ENCODE data around the gene ZNF716.
"Not testable (repeated sequence)": the region's sequence is repeated elsewhere in the genome, so short reads cannot be mapped to it uniquely, and the experiment has no call there.

ZNF716 gene

DNA sequence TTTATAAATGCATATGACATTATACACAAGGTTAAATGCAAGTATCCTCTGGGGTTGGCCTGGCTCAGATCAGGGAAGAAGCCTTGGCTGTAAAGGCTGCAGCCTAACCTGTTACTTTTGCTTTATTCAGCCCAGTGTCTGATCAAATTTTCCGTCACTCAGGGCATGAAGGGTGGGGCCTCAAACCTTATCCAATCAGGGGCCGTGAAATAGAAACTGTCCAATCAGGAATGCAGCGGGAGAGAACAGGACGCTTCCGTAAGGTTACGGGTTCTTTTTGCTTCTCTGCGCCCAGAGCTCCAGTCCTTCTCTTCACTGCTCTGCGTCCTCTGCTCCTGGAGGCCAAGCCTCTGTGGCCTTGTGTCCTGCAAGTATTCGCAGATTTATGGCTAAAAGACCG lies at the start of gene ZNF716:
Gene ZNF716 (plus strand): TSS at position 274 of the 400 bp plus-strand sequence. CDS start 112 bp downstream, at position 386.
- no peak for DNase-seq

GRCh38 chr7:57400531-57401155 lies 49.3 kb upstream of the ZNF716 start:
- DNase-seq, result no peak

DNA sequence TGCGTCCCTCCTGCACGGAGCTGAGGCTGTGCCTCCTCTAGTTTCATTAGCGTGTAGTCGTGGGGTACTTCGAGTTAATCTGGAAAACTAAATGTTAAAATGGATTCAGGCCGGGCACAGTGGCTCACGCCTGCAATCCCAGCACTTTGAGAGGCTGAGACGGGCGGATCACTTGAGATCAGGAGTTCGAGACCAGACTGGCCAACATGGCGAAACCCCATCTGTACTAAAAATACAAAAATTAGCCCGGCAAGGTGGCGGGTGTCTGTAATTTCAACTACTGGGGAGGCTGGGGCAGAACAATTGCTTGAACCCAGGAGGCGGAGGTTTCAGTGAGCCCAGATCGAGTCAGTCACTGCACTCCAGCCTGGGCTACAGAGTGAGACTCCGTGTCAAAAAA lies 46.9 kb upstream of the ZNF716 start:
- not testable (repeated sequence) for DNase-seq

DNA sequence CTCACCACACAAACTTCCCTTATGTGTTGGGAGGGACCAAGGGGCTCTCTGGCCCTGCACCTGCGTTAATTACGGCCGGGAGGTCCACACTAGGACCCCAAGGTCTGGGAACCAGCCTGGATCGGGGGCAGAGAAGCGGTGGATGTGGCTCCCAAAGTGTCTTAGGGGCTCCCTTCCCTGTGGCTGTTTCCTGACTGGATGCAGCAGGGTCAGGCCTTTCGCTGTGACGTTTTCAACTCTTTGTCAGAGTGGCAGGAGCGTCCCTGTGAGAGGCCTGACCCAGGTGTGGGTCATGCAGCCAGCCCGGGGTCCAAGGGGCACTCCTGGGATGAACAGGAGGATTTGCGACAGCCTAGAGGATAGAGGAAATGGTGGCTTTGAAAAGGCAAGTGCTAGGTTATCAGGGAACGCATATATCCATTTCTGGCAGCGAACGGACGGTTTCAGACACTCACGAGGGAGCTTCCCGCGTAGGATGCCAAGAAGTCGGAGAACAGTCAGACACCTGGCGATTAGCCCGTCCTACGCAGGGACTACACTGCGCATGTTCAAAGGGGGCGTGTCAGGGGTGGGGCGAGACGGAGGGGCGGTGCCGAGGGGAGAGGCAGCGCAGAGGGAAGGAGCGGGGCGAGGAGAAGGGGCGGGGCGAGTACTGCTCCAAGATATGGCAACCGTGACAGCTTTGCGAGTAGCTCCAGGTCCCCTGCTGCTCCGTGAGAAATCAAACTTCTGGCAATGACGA lies 46.2 kb upstream of the ZNF716 start:
- no peak for DNase-seq

GRCh38 chr7:57404343-57404966 lies 45.5 kb upstream of the ZNF716 start:
- DNase-seq, result no peak

DNA sequence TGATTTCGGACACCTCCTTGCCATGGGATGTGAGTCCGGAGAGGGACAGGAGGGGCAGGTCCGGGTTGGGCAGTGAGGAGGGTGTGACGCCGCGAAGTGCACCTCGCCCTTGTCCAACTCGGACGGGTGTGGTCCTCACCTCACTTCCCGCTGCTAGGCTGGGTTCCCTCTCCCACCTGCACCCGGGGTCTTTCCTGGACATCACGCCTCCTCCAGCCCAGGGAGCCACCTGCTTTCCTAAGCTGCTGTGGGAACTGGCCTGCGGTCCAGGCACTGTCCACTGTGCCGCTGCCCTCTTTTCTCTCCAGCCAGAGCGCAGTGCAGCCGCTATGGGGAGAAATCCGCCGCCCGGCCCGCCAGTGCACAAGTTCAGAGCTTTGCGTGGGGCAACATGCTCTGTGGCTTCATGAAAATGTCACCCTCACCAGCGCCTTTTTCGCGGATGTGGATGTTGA lies 45.0 kb upstream of the ZNF716 start:
- no peak for DNase-seq

GRCh38 chr7:57407125-57407524 lies 42.9 kb upstream of the ZNF716 start:
- no peak for DNase-seq

DNA sequence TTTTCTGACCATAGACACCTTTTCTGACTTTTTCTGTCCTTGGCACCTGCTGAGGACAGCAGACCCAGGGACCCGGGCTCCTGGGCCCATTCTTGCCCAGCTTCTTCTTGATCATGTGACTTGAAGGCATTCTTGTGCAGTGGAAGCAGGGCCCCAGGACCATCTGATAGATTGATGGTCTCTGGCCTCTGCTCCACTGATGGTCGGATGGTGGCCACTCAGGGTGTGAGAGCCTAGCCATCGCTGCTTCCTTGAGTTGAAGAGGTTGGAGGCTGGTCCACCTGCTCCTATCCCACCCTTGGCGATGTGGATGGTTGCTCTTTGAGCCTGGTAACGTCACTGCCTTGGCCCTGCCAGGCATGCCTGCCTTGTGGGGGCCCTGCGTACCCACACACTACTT lies 37.8 kb upstream of the ZNF716 start:
- no peak for DNase-seq

DNA sequence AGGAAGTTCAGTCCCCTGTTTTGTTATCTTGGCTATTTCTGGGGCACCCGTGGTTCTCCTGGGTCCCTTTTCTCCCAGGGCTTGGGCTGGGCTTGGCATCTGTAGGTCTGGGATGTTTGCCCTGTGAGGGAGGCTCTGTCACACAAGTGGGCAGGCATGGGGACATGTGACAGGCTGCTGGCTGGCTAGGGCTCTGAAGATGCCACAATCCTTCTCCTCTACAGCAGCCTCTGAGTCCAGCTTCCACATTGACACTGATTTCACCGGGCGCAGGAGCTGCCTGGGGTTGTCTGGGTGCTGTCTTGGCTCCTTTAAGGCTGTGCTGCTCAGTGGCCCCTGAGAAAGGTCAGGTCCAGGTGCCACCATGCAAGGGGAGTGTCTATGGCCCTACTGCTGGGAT lies 37.4 kb upstream of the ZNF716 start:
- DNase-seq, result no peak

DNA sequence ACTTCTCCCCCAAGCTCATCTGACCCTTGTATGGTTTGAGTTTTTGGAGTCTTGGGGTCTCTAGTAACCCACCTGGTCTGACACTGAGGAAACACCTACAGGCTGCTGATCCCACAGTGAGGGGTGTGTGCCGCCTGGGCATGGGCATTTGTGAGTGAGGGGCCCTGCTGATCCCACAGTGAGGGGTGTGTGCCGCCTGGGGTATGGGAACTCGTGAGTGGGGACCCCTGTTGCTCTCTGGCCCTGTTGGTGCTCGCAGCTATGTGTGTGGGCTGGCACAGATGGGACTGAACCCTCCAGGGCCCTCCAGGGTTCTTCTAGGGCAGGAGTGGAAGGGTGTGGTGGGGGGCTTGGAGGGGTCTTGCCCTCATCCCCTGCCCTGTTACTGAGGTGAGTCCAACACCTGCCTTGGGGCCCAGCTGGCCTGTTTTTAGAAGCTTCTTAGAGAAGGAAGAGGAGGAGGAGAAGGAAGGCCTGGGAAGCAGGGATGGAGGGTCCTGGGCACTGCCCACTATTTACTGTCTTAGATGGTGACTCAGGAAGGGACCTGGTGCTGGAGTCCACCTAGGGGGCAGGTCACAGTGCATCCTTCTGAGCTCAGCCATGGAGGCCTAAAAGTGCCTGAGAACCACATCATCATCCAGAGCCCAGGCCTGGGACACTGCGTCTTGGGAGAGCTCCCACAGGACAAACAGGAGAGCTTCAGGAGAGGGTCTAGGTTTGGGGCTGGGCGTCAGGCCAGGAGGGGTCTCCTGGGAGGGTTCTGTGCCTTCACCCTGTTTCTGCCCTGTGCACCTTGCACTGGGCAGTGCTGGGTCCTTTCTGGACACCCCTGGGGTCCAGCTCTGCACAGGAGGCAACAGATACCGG lies 36.2 kb upstream of the ZNF716 start:
- no peak for DNase-seq

GRCh38 chr7:57414415-57414814 lies 35.6 kb upstream of the ZNF716 start:
- DNase-seq, result no peak

- DNase-seq, result no peak
Observed at GRCh38 chr7:57414852-57415251, 35.1 kb upstream of the ZNF716 start.

DNA sequence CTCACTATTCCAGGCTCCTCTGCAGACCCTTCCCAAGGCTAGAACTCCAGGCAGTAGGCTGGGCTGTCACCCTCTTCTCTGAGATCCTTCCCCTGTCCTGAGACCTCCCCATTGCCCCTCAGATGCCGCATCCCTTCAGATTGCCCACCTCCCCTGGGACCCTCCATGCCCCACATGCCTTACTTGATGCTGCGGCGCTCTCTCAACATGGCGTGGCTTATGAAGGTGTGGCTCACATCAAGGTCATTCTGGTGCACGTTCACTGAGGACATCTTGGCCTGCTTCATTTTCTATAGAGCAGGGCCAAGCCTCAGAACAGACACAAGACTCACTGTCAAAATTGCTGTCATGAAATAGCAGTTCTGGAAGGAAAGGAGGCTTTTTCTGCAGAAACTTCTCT lies 34.7 kb upstream of the ZNF716 start:
- DNase-seq, result no peak

GRCh38 chr7:57415730-57416129 lies 34.2 kb upstream of the ZNF716 start:
- no peak for DNase-seq

GRCh38 chr7:57416601-57417358 lies 33.2 kb upstream of the ZNF716 start:
- DNase-seq, result no peak

DNA sequence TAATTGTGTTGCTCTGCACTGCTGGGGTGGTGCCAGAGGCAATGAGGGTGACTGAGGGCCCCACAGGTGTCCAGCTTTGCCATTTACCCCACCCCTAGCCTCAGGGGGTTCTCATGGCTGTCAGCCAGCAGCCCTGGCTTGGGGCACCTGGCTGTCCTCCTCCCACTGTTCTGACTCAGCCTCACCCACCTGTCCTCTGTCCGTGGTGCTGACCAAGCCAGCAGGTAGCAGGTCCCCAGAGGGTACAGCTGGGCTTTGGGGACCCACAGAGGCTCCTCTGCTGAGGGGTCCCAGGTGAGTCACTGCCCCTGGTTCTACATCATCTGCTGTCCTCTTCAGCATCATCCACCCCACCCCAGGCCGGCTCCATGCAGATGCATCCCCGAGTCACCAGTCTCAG lies 32.2 kb upstream of the ZNF716 start:
- DNase-seq, result no peak

DNA sequence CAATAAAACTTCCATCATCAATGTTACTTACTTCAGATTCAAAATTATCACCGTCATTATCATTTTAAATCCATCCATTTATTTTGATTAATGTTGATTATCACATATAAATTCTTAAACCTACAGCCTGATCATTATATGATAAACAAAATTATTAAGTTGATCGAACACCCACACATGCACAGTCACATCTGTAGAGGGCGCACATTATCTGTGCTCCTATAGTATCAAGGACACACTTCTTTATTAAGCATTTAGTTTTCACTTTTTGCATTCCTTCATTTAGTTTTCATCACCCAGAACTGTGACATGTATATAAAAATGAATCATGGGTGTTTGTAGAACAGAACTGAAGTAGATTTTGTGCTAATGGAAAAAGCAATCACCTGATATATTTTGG lies 26.2 kb upstream of the ZNF716 start:
- no peak for DNase-seq

DNA sequence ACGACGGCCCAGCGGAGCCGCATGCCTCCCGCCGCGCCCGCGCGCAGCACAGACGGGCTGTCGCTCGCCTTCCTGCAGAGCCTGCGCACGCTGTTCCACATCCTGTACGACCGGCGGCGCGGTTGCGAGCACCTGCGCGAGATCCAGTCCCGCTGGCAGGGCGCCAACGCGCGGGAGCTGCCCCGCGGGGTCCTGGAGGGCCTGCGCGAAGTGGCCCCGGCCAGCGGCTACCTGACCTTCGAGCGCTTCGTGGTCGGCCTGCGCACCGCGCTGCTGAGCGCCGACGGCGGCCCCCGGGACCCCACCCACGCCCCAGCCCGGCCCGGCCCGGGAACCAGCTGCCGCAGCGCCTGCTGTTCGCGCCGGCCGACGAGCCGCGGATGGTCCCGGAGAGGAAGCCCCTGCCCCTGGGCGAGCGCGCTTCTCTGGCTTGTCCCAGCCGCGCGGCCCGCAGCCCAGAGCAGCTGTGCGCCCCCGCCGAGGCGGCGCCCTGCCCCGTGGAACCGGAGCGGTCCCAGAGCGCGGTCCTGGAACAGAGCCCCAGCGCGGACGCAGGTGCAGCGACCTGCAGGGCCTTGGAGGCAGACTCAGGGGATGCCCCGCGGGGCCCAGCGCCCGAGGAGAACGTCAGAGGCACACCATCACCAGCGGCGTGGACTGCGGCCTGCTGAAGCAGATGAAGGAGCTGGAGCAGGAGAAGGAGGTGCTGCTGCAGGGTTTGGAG lies 25.3 kb upstream of the ZNF716 start:
- no peak for DNase-seq

- DNase-seq, result no peak
Observed at GRCh38 chr7:57425239-57425944, 24.6 kb upstream of the ZNF716 start.

GRCh38 chr7:57425969-57426628 lies 23.9 kb upstream of the ZNF716 start:
- no peak for DNase-seq

- DNase-seq, result no peak
Observed at GRCh38 chr7:57426629-57427003, 23.4 kb upstream of the ZNF716 start.
